IMR-90 (cell line): ENCODE data around the gene FBXW5. TPM values are rescaled to one million over a fixed set of nuclear protein-coding genes. Genes with fewer than 3 reads are reported as not detected.

Source experiments
- ATAC-seq: fragments of 200-7000 bp; cut with Tn5 transposase; 2 replicates; pipeline ENCODE4 v1.9.1; 2020; ENCODE audit warnings: low read depth, mild to moderate bottlenecking, moderate library complexity
- BruUV-seq: library from RNA; stranded (reverse); fragments of 400-500 nt; replicated peaks from 2 replicates; lab custom pipeline; 2021; lab: Mats Ljungman, UMichigan
- CTCF ChIA-PET: fragments of 300-600 bp; formaldehyde crosslinking; extraction: SDS; loops from one replicate; lab custom pipeline; 2021; ENCODE audit warnings: antibody characterized with exemption; lab: Yijun Ruan, JAX
- POLR2A ChIA-PET: fragments of 300-600 bp; sonication (Branson Sonifier 250); formaldehyde crosslinking; loops from one replicate; lab custom pipeline; 2022; ENCODE audit warnings: antibody characterized with exemption; ENCODE audit not compliant: unreplicated experiment; lab: Charles Lee
- DNase-seq: peaks from one replicate; pipeline ENCODE4 v3.0.0; 2013
- H2AFZ ChIP-seq: replicated peaks from 2 replicates; pipeline ENCODE3; 2013; ENCODE audit warnings: low read length, mild to moderate bottlenecking; ENCODE audit not compliant: poor library complexity
- H2AK5ac ChIP-seq: 2 replicates; pipeline ENCODE4 v1.6.1; 2013; ENCODE audit warnings: low read depth, low read length, inconsistent platforms
- H2AK9ac ChIP-seq: replicated peaks from 2 replicates; pipeline ENCODE3; 2013; ENCODE audit warnings: mild to moderate bottlenecking, low read depth, low read length, moderate library complexity; ENCODE audit not compliant: poor library complexity
- H2BK120ac ChIP-seq: 2 replicates; pipeline ENCODE4 v1.6.1; 2013; ENCODE audit warnings: low read depth, low read length, inconsistent platforms
- H2BK15ac ChIP-seq: 3 replicates; pipeline ENCODE4 v1.6.1; 2013; ENCODE audit warnings: low read depth, low read length, inconsistent platforms
- H2BK20ac ChIP-seq: 2 replicates; pipeline ENCODE4 v1.6.1; 2013; ENCODE audit warnings: low read depth, mild to moderate bottlenecking, inconsistent platforms, low read length, moderate library complexity
- H2BK5ac ChIP-seq: 2 replicates; pipeline ENCODE4 v1.6.1; 2013; ENCODE audit warnings: mild to moderate bottlenecking, low read depth, low read length, inconsistent platforms; ENCODE audit not compliant: poor library complexity, severe bottlenecking
- H3K14ac ChIP-seq: replicated peaks from 2 replicates; pipeline ENCODE4 v1.6.1; 2013; ENCODE audit warnings: low read depth, low read length, inconsistent platforms
- H3K18ac ChIP-seq: 2 replicates; pipeline ENCODE4 v1.6.1; 2013; ENCODE audit warnings: low read depth, low read length, control low read depth
- H3K23ac ChIP-seq: 2 replicates; pipeline ENCODE4 v1.6.1; 2013; ENCODE audit warnings: low read depth, low read length, inconsistent platforms
- H3K27ac ChIP-seq: 2 replicates; pipeline ENCODE4 v1.5.1; 2013; ENCODE audit warnings: mild to moderate bottlenecking, control low read depth, low read length; ENCODE audit not compliant: insufficient read depth
- H3K27me3 ChIP-seq: 2 replicates; pipeline ENCODE4 v1.6.1; 2013; ENCODE audit warnings: low read length; ENCODE audit not compliant: control insufficient read depth, insufficient read depth
- H3K36me3 ChIP-seq: 2 replicates; pipeline ENCODE4 v1.6.1; 2013; ENCODE audit warnings: low read length, mixed read lengths; ENCODE audit not compliant: control insufficient read depth, insufficient read depth
- H3K4ac ChIP-seq: 2 replicates; pipeline ENCODE4 v1.6.1; 2013; ENCODE audit warnings: low read depth, low read length, inconsistent platforms
- H3K4me1 ChIP-seq: 2 replicates; pipeline ENCODE4 v1.6.1; 2013; ENCODE audit warnings: low read length, mixed read lengths; ENCODE audit not compliant: control insufficient read depth, insufficient read depth
- H3K4me2 ChIP-seq: 2 replicates; pipeline ENCODE4 v1.6.1; 2013; ENCODE audit warnings: low read depth, mild to moderate bottlenecking, control low read depth, low read length, moderate library complexity
- H3K4me3 ChIP-seq: 2 replicates; pipeline ENCODE4 v1.5.1; 2013; ENCODE audit warnings: low read depth, mild to moderate bottlenecking, control low read depth, low read length, moderate library complexity; ENCODE audit not compliant: insufficient read depth
- H3K56ac ChIP-seq: 2 replicates; pipeline ENCODE4 v1.6.1; 2013; ENCODE audit warnings: low read length, inconsistent platforms; ENCODE audit not compliant: insufficient read depth; ENCODE audit errors: extremely low read depth
- H3K79me1 ChIP-seq, 2 experiments: 2 replicates each; pipeline ENCODE4 v1.6.1; 2013; ENCODE audit warnings: low read length in 2 of 2, inconsistent platforms in 1 of 2, low read depth in 1 of 2
- H3K9ac ChIP-seq: 2 replicates; pipeline ENCODE4 v1.6.1; 2013; ENCODE audit warnings: low read depth, low read length, control low read depth
- H3K9me1 ChIP-seq: 2 replicates; pipeline ENCODE4 v1.6.1; 2013; ENCODE audit warnings: low read length, inconsistent platforms; ENCODE audit not compliant: insufficient read depth
- H3K9me3 ChIP-seq: 2 replicates; pipeline ENCODE4 v1.6.1; 2013; ENCODE audit warnings: low read length; ENCODE audit not compliant: control insufficient read depth, insufficient read depth
- H4K20me1 ChIP-seq: 2 replicates; pipeline ENCODE4 v1.6.1; 2013; ENCODE audit warnings: low read length, inconsistent platforms; ENCODE audit not compliant: insufficient read depth
- H4K5ac ChIP-seq: 2 replicates; pipeline ENCODE4 v1.6.1; 2013; ENCODE audit warnings: mild to moderate bottlenecking, low read depth, low read length, control low read depth
- H4K8ac ChIP-seq, 2 experiments: 2 replicates each; pipeline ENCODE4 v1.6.1; 2013; ENCODE audit warnings: low read depth in 2 of 2, low read length in 2 of 2, control low read depth in 1 of 2, inconsistent platforms in 1 of 2
- H4K91ac ChIP-seq: 2 replicates; pipeline ENCODE4 v1.6.1; 2013; ENCODE audit warnings: low read depth, low read length, inconsistent platforms; ENCODE audit not compliant: insufficient read depth
- CHD1 ChIP-seq: IDR thresholded peaks from 2 replicates; pipeline ENCODE4 v1.6.1; 2012; ENCODE audit warnings: low read depth, low read length, improper control_type of control experiment
- NFE2L2 ChIP-seq: fragments of 150-350 bp; IDR thresholded peaks from 2 replicates; pipeline ENCODE4 v1.6.1; 2016; ENCODE audit warnings: low read depth, mild to moderate bottlenecking, low read length
- RAD21 ChIP-seq: IDR thresholded peaks from 2 replicates; pipeline ENCODE4 v1.6.1; 2012; ENCODE audit warnings: low read length, improper control_type of control experiment
- WGBS, 2 experiments: methylation state at CpG; one replicate each; pipeline versions ENCODE4 v1.1.5 to v1.1.7; 2013; ENCODE audit warnings: missing lambda C conversion rate in 2 of 2; ENCODE audit not compliant: insufficient read length in 1 of 2; ENCODE audit errors: extremely low coverage in 2 of 2; 5-methylcytosine and 5-hydroxymethylcytosine counted together
- dilution Hi-C: fragments of 300-500 bp; cut with HindIII; formaldehyde crosslinking; loops from one replicate; pipeline ENCODE4 v1.14.3; 2018; ENCODE audit warnings: low sequenced_read_pairs; ENCODE audit not compliant: unreplicated experiment
- in situ Hi-C: fragments of 300-500 bp; cut with MboI; formaldehyde crosslinking; loops from 3 replicates; pipeline ENCODE4 v1.14.3; 2019; ENCODE audit warnings: low sequenced_read_pairs, inconsistent platforms, mixed read lengths
- intact Hi-C: fragments of 100-400 bp; cut with micrococcal nuclease; formaldehyde crosslinking; loops from 2 replicates; pipeline ENCODE4 v1.10.0; 2022
- polyA plus RNA-seq, 3 experiments: library from polyadenylated mRNA; depleted of rRNA; stranded (reverse); fragments of >200 nt; gene quantifications; 2 replicates each; pipeline ENCODE4 v1.2.3, GENCODE V29; 2012; ENCODE audit warnings: low replicate concordance in 1 of 3
- total RNA-seq: library from RNA; depleted of rRNA; stranded (reverse); fragments of >200 nt; gene quantifications from 2 replicates; pipeline ENCODE4 v1.2.3, GENCODE V29; 2012

FBXW5 gene
- total and polyA plus RNA-seq, 2 of the 4 experiments (the other 2 are of a cell fraction), result 65.1 to 80.2 TPM

GRCh38 chr9:136963341-136963740 lies 18.8 kb upstream of the FBXW5 start:
- H3K9me3 ChIP-seq, result no peaks in the 10 kb centered on the region
- H2BK5ac ChIP-seq, result no peak overlapping the region
- WGBS, 2 experiments, result 60% methylated on average over 1 of the region's 15 CpGs; no CpG with 5 or more reads in 1 of the 2 experiments
- dilution Hi-C loops, result no loop called here
- H3K4me2 ChIP-seq, result no peak overlapping the region
- no peak overlapping the region for H2BK15ac ChIP-seq
- no peak for DNase-seq
- POLR2A ChIA-PET, result no interaction called here
- H4K20me1 ChIP-seq, result no peaks in the 10 kb centered on the region
- in situ Hi-C loops, result no loop called here
- no peak for TF ChIP-seq CHD1
- no peak for TF ChIP-seq RAD21
- no peak for TF ChIP-seq NFE2L2
- no peak overlapping the region for H4K8ac ChIP-seq
- H2BK20ac ChIP-seq, result no peak overlapping the region
- no peak overlapping the region for H2AK5ac ChIP-seq
- H3K36me3 ChIP-seq, result no peaks in the 10 kb centered on the region
- H2BK120ac ChIP-seq, result no peak overlapping the region
- H2AK9ac ChIP-seq, result no peak overlapping the region
- H3K4ac ChIP-seq, result no peak overlapping the region
- H3K18ac ChIP-seq, result no peak overlapping the region
- H3K56ac ChIP-seq, result no peak overlapping the region
- no peak overlapping the region for H2AFZ ChIP-seq
- CTCF ChIA-PET, result no interaction called here
- ATAC-seq, result no peak
- H3K79me1 ChIP-seq, result no peaks in the 10 kb centered on the region
- no peak overlapping the region for H4K5ac ChIP-seq
- H3K23ac ChIP-seq, result no peak overlapping the region
- no peak overlapping the region for H3K9ac ChIP-seq
- no peaks in the 10 kb centered on the region for H3K4me1 ChIP-seq
- H3K14ac ChIP-seq, result no peak overlapping the region
- H3K27me3 ChIP-seq, result peaks cover 21% of the 10 kb centered on the region
- intact Hi-C loops, result no loop called here
- no peak overlapping the region for H3K4me3 ChIP-seq
- H4K91ac ChIP-seq, result no peak overlapping the region
- no peak overlapping the region for H3K27ac ChIP-seq
- peaks cover 2% of the 10 kb centered on the region; the same call in 1 of the 2 replicates for H3K9me1 ChIP-seq
- BruUV-seq, result no TSS peak
